ENCODE data around the gene HAUS8.

HAUS8 gene

GRCh38 chr19:17035842-17036424, 39.3 kb downstream of the HAUS8 start:
- no peak for DNase-seq (ENCODE audit: low spot score)

- DNase-seq (ENCODE audit: low spot score): no peak
These were observed 43.5 kb downstream of the HAUS8 start for GRCh38 chr19:17031741-17032140.

GRCh38 chr19:17027535-17027975, 47.7 kb downstream of the HAUS8 start:
- no peak for DNase-seq (ENCODE audit: low spot score)

GRCh38 chr19:17026706-17027534, 48.3 kb downstream of the HAUS8 start, which contains the start of gene CPAMD8:
Gene CPAMD8, minus strand, starts transcription at chr19:17026810. Its CDS starts 168 bp downstream, at chr19:17026642.
- no peak for DNase-seq (ENCODE audit: low spot score)

DNA sequence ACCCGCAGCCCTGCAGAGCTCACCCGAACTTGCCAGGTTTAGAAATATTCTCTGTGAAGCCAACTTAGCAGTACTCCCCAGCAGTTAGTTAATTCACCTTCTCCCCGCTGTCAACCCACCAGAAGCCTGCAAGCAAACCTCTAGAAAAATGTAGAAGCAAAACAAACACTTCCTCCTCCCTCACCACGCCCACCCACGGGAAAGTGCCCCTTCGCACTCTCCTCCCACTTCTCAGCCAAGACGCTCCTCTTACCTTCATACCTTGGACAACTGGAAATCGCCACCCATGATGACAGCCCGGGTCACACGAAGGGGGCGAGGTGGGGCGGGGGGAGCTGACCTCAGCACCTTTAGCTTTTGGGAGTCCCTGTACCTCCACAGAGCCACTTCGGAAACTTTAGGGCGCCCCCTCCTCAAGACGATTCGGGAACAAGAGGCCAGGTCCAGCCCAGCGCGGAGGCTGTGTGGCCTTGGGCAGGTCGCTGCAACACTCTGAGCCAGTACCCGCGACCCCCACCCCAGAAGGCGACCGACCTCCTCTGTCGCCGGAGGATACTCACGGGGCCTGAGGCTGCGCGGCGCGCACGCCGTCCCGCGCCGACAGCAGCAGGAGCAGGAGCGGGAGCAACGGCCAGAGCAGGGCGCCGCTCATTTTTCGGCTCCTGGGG, 49.1 kb downstream of the HAUS8 start:
- DNase-seq (ENCODE audit: low spot score): no peak

DNA sequence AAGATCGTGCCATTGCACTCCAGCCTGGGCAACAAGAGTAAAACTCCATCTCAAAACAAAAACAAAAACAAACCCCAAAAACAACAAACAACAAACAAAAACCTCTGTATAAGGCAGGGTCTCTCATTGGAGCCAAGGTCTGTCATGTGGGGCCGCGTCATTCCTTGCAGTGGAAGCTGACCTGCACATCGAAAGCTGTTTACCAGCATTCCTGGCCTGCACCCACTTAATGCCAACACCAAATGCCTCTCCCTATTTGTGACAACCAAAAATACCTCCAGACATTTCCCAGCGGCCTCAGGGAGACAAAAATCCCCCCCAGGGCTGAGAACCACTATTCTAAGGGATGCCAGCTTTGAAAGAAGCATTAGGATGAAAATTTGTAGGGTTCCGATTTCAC, 49.9 kb downstream of the HAUS8 start:
- DNase-seq (ENCODE audit: low spot score): no peak

DNA sequence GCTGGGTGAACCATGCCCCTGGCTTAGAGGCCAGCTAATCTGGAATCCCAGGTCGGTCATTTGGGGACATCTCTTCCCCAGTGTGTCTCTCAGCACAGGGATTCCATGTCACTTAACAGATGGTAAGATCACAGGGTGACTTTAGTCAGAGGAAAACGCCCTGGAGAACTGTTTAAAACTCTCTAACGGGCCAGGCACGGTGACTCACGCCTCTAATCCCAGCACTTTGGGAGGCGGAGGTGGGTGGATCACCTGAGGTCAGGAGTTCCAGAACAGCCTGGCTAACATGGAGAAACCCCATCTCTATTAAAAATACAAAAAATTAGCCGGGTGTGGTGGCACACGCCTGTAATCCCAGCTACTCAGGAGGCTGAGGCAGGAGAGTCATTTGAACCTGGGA, 50.3 kb downstream of the HAUS8 start:
- peak; percentile 1 for DNase-seq (ENCODE audit: low spot score)

DNA sequence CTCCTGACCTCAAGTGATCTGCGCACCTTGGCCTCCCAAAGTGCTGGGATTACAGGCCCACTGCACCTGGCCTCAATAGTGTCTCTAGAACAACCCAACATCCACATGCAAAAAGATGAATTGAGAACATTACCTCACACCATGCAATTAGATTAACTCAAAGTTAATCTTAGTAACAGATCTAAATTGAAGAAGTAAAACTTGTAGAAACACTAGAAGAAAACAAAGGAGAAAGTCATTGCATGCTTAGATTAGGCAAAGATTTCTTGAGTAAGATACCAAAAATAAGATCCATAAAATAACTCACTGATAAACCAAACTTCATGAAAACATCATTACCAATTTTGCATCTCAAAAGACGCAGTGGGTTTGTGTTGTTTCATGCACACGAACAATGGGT, 51.4 kb downstream of the HAUS8 start:
- no peak for DNase-seq (ENCODE audit: low spot score)

- DNase-seq (ENCODE audit: low spot score): no peak
These were observed 52.5 kb downstream of the HAUS8 start for GRCh38 chr19:17022738-17023137.

DNA sequence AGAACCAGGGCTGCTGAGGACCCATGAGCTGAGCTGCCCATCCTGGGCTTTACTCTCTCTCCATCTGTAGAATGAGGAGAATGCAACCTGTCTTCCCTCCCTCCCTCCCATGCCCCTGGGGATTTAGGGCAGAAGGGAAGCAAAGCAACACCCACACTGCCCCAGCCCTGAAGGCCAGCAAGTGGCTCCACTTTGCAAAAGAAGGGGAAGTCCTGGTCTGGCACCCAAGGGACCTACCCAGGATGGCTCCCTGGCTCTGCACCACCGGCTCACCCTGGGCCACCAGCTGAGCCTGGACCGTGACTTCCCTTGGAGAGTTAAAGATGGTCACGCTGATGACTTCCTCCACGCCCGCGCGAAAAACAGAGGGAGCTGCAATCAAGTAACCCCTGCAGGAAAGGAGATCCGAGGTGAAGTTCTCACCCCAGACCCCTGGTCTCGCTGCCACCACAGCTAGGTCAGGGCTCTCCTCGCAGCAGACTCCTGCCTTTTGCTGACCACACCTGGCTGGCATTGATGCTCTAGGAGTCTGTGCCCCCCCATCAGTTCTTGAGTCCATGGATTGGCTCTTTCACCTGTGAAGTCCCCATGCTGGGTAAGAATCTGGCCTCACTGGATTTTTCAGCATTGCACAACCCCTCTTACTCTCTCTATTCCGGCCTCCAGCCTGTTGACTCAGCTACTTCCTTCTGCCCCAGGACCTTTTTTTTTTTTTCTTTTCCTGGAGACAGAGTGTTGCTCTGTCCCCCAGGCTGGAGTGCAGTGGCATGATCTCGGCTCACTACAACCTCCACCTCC, 53.3 kb downstream of the HAUS8 start:
- DNase-seq (ENCODE audit: low spot score): no peak

- DNase-seq (ENCODE audit: low spot score): no peak
These were observed 53.9 kb downstream of the HAUS8 start for GRCh38 chr19:17021328-17021727.

GRCh38 chr19:17020823-17021222, 54.4 kb downstream of the HAUS8 start:
- no peak for DNase-seq (ENCODE audit: low spot score)

DNA sequence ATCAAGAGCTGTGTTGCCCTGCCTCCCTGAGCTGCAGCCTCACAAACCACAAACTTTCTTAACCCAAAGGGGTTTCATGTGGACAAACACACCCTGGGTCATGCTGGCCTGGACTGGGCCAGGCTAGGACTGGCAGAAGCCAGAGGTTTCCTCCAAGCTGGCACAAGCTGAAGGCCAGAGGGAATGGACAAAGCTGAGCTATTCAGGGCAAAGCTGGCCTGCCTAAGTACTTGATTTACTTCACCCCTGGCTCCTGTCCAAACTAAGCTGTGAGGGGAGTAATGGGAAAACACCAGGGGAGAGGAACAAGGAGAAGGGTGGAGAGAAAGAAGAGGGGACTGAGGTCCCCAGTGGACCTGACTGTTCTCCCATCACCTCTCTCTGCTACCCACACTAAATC, 54.9 kb downstream of the HAUS8 start:
- DNase-seq (ENCODE audit: low spot score): no peak

- DNase-seq (ENCODE audit: low spot score): peak; percentile 32
These were observed 60.9 kb downstream of the HAUS8 start for GRCh38 chr19:17014212-17014861.

GRCh38 chr19:17011485-17011884, 63.8 kb downstream of the HAUS8 start:
- DNase-seq (ENCODE audit: low spot score): no peak

GRCh38 chr19:17006579-17006978, 68.7 kb downstream of the HAUS8 start:
- no peak for DNase-seq (ENCODE audit: low spot score)

GRCh38 chr19:17005000-17005399, 70.3 kb downstream of the HAUS8 start:
- no peak for DNase-seq (ENCODE audit: low spot score)

DNA sequence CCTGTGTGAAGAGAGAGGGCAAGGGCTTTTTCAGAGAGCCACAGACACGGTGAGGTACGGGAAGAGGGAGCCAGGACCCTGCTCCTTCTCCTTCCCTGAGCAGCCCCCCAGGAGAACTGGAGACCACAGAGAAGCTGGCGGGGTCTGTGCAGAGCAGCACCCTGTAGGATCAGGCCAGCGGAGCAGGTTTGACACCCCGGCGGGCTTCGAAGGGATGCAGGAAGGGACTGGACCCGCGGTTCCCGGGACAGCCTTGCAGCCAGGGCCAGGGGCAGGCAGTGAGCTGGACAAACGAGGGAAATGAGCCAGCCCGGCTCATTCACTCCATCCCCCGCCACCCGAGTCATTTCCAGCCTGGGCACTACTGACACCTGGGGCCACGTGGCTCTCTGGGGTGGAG, 70.9 kb downstream of the HAUS8 start:
- DNase-seq (ENCODE audit: low spot score): no peak

GRCh38 chr19:17002455-17002854, 72.8 kb downstream of the HAUS8 start:
- DNase-seq (ENCODE audit: low spot score): no peak

DNA sequence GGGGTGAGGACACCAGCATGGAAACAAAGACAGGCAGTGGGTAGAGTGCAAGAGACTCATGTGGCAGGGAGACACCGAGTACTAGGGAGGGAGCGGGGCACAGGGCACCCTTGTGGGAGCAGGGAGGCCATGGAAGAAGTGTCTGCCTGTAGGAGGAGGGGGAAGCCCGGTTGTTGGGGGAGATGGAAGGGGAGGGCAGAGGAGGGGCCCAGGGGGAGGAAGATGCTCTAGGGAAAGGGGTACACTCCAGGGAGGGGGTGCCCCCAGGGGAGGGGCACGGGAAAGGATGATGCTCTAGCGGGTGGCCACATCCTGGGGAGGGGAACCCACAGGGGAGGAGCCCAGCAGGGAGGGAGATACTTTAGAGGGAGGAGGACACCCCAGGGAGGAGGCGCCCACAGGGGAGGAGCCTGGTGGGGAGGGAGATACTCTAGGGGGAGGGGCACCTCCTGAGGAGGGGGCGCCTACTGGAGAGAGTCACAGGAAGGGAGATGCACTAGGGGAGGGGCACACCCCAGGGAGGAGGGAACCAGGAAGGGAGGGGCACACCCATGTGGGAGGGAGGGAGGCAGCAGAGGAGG, 73.6 kb downstream of the HAUS8 start:
- DNase-seq (ENCODE audit: low spot score): no peak
